HG03457 (cell line): ENCODE data around the gene PDZD2.
"Not testable (repeated sequence)": the region's sequence is repeated elsewhere in the genome, so short reads cannot be mapped to it uniquely, and the experiment has no call there.

Source experiments
- ATAC-seq: cut with Tn5 transposase; IDR thresholded peaks from one replicate; pipeline ENCODE4 v1.9.1; 2021; ENCODE audit warnings: moderate number of reproducible peaks; ENCODE audit not compliant: unreplicated experiment

The PDZD2 gene

DNA sequence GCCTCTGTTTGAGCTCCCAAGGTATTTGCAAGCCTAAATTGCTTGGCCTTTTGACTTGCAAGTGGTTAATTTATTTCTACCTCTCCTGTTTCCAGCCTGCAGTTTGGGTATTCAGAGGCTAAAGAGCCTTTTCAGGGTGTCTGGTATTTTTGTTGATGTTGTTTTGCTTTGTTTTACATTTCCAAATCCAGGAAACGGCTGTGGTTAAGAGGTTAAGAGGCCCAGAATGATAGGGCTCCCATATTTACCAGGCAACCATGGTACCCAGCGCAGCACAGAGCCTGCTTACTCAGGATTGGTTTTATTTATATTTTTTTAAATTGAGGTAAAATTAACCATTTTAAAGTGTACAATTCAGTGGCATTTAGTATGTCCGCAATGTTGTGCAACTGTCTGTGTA is 92.1 kb downstream of the PDZD2 start:
- no peak for ATAC-seq

DNA sequence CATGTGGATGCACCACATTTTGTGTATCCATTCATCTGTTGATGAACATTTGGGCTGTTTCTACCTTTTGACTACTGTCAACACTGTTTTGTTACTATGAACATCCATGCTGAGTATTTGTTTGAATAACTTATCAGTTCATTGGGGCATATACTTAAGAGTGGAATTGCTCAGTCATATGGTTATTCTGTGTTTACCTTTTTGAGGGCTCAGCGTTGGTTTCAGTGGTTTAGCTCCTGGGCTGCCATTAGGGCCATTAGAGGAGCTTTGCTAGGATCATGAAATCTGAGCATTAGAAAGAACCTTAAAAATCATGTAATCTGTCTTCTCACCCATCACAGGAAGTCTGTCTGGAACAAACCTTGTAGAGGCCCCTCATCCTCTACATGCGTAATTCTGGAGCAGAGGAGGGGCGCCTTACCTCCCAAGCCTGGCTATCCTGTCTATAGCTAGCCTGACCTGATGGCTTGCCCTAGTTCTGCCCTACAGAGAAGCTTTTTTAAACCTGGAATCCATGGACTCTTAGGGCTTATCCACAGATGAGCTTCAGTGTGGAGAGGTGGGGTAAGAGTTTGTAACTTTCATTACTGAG is 92.9 kb downstream of the PDZD2 start:
- no peak for ATAC-seq

DNA sequence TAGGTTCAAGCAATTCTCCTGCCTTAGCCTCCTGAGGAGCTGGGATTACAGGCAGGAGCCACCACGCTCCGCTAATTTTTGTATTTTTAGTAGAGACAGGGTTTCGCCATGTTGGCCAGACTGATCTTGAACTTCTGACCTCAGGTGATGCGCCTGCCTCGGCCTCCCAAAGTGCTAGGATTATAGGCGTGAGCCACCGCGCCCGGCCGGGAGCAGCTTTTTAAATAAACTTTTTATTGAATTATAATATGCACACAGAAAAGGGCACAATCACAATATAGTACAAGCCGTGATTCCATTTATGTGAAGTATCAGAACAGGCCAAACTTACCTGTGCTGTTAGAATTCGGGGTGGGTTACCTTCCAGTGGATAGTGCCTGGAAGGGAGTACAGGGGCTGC is 93.9 kb downstream of the PDZD2 start:
- not testable (repeated sequence) for ATAC-seq

DNA sequence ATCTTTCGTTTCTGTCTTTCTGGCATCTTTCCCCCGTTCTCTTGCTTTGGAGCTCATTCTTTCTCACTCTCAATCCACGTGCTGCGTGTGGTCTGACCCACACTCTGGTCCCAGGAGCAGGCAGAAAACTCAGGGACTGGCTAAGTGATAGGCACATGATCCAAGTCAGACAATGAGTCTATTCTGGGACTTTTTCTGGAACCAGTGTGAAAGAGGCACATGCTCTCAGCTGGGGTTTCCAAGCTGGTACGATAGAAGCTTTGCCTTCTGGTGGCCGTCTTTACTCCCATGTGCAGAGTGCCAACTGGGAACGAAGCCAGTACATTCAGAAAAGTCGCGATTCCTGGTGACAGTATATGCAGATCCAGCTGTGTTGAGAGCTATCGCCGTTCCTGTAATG is 94.4 kb downstream of the PDZD2 start:
- ATAC-seq: no peak

DNA sequence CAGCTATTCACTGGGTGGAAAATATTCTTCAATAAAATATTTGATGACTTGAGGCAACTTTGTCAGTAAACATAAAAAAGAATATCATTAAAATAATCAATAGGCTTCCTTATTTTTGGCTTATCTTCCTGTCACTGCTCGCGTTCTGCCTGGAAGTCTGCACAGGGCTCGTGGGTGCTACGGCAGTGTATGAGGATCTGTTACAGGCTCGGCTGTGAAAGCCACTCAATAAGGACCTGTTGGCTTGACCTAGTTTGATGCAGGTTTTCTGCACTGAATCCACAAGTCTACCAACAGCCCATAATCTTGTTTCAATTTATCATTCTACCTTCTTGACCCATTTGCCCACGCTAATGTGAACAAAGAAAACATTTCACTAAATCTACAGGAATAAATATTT is 97.2 kb downstream of the PDZD2 start:
- ATAC-seq: no peak

DNA sequence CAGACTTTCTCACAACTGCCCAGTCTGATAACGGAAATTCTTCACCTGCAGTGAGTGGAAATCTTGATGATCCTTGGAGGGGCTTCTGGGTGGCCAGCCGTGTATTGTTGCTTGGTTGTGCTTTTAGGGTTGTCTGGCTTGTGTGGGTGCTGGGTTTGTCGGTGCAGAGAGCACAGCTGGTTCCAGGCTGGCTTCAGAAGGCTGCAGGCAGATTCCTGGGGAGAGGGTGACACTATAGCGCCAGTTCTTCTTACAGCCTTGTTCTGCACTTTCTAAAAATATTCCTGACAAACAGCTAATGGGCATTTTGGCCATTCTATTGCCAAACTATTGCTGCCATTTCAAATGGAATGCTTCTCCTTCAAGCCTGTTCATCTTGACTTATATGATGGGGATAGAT is 99.3 kb downstream of the PDZD2 start:
- ATAC-seq: no peak

DNA sequence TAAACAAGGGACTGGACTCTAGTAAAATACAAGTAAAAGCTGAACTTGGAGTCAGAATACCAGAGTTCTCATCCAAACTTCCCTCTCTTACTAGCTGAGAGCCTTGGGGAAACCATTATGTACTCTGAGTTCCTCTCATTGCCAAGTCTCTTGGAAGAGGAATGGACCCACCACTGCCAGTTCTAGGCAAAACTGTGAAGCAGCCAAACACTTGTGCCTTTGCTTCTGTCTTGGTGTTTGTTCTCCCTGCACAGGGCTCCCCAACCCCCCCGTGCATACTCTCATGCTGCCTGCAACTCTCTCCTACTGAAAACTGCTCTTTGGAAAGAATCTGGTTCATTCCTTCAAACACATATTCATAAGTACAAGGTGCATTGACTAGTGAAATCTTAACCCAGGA is 102.6 kb downstream of the PDZD2 start:
- no peak for ATAC-seq

DNA sequence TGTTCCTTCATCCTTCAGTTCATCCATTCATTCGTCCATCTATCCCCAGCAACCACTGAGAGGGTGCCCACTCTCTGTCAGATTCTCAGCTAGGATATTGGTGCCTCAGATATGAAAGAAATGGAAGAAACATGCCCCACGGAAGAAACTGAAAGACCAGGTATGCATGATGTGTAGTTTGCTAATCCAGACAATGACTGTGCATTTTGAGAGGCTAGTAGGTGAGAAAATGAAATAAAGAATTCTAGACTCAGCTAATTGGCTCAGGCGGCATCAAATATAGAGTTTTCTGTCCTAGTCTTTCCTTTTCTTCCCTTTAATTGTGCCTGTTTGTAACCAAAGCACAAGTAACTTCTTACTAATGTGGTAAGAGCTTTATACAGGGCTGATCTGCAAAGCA is 104.7 kb downstream of the PDZD2 start:
- ATAC-seq: no peak

DNA sequence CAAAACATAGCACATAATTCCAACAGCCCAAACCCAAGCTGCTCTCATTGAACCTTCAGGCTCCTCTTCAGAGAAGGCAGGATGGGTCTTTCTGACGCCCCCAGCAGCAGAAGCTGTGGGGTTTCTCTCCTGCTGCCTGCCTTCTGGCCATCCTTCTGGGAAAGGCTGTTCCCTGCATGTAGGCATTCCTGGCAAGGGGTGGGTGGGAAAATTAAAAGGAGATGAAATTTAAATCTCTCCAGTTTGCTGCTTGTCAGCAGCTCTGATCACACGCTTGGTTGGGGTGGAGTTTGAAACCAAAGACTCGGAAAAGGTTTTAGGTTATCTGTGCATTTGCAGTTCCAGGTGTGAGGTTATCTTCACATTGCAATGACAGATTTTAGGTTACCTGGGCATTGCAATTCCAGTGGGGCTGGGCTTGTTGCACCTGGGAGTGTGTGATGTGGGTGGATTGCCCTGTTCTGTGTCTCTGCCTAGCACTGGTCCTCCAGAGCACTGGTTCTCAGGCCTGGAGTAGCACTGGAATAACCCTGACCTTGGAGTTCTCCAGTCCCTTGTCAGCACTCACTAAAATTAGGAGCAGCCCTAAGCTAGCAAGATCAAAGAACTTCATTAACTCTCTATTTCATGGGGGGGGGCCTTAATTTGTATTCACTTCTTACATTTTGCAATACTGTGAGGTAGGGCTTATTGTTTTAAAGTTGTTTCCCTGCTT is 109.7 kb downstream of the PDZD2 start:
- no peak for ATAC-seq

DNA sequence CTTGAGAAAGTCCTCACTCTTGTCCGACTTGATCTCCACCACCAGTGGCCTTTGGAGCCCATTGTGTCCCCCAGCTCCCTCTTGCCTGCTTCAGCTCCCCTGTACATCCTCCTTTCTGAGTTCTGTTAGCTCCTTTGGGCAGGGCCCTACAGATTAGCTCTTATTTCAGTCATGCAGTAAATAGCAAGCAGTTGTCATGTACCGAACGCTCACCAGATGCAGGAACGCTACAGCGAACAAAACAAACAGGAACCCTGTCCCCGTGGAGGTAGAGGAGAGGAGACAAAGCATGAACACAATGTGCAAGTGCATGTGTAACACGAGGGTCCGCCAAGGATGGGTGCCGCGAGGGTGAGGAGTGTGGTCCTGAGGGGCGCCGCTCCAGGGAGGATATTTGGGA is 111.3 kb downstream of the PDZD2 start:
- ATAC-seq: no peak

DNA sequence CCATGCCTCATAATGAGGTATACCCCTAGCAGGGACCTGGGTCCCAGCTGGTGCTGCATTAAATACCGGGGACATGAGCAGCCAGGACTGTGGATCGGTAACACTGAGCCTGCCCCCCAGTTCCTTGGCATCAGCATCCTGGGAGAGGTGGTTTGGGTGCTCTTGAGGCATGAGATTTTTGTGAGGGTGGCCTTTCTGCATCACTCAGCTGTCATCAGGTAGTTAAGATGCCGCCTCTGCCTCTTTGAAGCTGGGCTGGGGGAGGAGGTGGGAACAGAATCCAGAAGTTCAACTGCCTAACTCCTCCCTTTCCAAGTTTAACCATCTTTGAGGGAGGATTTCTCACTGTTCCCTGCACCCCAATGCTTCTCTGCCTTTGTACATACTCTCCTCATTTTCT is 112.7 kb downstream of the PDZD2 start:
- no peak for ATAC-seq

DNA sequence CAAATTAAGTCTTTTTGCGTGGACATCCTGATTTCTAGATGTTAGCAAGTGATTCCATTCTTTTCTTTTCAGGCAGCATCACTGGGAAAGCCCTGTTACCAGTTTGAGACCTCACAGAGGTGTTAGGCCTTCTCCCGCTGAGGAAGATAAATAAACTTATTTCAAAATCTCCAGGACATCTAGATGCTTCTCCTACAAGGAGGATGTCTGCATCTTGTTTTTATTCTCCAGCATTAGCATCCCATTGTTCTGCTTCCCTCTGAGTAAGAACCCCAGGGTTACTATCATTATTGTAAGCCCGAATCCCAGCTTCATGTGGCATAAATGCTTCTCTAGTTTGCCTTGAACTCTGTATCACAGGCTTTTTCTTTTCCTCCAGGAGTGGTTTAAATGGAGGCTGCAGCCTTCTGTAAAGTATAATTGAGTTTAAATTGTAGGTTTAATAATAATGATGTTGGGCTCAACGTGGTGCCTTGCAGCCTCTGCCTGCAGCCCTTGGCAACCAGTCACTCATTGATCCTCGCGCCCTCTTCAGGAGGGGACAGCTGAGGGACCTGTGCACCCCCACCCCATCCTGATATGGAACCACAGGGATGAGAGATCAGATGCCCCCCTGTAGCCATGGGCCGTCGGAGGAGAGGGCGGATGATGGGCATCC is 114.9 kb downstream of the PDZD2 start:
- no peak for ATAC-seq

DNA sequence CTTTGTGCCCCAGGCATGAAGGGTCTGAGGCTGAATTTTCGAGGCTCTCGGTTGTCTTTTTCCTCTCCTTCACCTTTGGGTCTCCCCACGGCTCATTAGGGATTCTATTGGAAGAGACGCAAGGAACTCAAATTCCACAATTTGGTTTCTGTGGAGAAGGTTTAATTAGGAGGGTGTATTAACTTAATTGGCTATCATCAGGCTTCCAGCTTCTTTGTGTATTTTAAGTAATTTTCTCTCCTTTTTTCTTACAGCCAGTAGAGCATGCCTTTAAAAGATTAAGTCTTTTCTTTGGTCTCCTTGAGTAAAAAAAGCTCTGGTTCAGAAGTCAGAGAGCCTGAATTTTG is 115.4 kb downstream of the PDZD2 start:
- ATAC-seq: no peak

DNA sequence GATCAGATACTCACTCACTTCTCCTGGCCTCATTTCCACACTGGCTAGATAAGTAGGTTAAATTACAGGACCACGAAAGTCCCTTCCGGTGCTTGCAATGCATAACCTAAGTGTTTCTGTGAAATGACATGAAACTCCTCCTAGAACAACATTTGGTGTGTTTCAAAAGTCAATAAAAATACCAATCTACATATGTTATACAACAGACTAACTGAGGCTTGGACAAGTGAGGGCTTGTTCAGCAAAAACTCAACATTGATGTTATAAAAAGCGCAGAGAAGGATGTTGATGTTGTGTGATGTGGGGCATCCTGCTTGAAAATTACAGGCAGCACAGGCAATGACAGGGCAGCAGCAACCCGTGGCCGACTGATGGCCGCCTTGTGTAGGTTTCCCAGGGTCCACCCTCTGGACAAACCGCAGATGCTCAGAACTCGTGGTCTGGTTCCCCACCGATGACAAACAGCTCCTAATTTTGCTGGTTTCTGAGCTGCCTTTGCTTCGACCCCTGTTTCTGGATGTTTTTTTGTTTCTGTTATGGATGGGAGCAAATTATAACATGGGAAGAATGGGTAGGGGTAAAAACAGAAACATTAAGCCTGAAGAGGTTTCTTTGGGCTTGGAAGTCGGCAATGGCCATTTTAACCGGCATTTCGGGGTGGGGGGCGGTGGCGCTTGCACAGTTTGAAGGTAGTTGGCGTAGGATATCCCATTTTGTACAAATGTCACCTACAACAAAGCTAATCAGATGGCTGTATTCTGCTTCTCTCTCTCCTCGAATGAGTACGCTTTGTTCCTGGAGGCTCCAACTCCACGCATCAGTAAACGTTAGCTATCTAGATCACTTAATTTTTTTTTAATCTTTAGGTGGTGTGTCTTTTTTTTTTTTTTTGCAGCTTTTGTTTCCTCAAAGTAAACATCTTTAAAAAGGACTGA is 116.1 kb downstream of the PDZD2 start:
- ATAC-seq: no peak

DNA sequence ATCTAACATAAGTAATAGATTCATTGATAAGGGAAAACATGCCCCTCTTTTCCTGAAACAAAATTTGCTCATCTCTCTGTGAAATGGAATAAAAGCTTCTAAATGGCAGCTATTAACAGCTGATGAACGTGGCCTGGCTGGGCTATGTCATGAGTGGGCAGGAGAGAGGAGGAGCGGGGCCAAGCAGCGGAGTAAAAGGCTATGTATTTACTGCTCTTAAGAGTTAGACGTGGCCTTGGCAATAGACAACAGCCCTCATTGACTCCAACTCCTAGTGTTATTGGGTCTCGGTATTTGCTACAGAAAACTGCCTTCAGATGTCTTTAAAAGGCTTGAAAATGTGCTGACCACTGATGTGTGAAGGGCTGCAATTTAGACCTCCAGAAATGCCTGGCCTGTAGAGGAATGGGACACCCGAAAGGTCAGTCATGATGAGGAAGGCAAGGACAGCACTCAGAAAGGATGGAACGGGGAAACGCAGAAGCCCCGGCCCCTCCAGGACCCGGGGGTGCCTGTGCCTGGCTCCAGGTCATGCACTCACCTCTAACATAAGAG is 116.8 kb downstream of the PDZD2 start:
- no peak for ATAC-seq

DNA sequence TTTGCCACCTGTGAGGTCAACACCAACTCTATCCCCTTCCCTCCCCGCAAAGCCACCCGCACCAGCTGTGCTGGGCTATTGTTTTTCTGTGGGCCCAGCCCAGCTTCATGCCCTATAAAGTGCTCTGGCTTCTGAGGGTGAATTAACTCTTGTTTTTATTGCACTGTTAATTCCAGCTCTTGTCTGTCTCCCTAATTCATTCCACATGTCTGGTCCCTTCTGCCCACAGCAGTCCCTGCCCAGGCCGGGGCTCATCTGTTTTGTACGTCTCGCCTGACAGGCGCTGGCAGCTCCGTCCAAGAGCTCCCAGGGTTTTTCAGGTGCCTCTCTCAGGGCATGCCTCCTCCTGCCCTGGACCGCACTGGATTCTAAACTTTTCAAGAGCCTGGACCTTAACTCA is 118.9 kb downstream of the PDZD2 start:
- ATAC-seq: no peak

DNA sequence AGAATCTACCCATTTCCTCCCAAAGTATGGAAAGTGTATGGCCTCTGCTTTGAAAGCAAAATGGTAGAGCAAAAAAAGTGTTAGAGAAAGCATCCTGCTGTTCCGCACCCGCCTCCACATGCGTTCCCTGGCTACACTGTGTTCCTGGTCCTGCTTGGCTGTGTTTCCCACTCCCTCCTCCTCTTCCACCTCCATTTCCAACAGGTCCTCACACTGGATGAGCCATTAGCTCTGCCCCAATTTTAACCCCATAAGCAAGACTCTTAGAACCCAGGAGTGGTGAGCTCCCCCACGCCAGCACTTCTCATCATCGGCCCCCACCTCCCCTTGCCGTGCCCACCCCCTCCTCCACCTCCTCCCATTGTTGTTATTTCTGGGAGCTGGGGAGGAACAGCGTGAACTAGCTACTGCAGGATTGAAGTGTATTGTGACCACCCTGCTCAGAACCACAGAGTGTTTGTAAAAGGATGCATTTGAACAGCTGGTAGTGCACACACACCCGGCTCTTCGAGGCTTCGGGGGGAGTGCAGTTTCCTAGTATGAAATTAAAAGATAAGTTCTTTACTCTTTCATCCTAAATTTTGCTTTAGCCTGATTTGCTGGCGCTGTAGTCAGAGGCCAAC is 120.0 kb downstream of the PDZD2 start:
- no peak for ATAC-seq

DNA sequence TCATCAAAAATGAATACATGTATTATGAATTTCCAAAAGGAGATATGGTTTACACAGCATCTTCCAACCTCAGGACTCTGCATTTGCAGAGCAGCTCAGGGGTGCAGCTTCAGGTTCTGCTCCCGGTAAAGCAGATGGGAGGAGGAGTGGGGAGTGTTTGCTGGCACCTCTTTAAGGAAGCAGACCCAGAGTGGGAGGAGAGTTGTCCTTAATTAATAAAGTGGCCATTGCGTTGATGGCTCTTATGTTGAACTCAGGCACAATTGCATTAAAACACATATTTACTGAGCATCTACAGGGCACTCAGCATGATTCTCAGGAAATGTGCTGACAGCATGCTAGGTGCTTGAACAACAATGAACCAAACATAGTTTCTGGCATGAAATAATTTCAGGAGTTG is 121.0 kb downstream of the PDZD2 start:
- no peak for ATAC-seq

DNA sequence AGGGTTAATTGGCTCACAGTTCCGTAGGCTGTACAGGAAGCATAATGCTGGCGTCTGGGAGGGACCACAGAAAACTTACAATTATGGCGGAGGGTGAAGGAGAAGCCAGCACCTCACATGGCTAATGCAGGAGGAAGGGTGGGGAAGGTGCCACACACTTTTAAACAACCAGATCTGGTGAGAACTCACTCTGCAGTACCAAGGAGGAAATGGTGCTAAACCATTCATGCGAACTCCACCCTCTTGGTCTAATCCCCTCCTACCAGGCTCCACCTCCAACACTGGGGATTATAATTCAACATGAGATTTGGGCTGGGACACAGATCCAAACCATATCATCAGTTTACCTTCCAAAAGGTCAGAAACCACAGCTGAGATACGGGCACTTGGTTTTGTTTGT is 122.9 kb downstream of the PDZD2 start:
- no peak for ATAC-seq

DNA sequence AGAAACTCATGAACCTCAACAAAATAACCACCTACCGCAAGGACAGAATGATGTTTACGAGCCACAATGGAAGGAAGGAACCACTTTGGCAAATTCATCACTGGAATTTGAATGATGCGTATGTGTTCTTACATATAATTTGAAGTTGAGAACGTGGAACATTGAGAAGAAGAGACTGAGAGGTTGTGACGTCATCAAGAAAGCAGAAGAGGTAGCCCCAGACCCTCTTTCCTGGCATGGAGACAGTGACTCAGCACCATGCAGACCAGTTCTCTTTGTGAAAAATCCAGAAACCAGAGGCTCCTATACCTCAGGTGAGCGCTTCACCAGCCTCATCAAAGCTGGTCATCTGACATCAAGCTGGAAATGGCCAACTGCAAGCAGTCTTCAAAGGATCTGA is 124.5 kb downstream of the PDZD2 start:
- no peak for ATAC-seq

DNA sequence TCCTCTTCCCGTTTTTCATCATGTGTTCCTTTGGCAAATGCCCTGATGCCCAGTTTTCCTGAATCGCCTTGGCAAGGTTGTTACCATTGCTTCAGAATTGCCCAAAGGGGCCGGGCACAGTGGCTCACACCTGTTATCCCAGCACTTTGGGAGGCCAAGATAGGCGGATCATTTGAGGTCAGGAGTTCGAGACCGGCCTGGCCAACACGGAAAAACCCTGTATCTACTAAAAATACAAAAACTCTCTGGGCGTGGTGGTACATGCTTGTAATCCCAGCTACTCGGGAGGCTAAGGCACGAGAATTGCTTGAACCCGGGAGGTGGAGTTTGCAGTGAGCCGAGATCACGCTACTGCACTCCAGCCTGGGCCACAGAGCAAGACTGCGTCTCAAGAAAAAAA is 125.8 kb downstream of the PDZD2 start:
- not testable (repeated sequence) for ATAC-seq
